Measurements from ENCODE around the gene SBK2.

SBK2 gene

DNA sequence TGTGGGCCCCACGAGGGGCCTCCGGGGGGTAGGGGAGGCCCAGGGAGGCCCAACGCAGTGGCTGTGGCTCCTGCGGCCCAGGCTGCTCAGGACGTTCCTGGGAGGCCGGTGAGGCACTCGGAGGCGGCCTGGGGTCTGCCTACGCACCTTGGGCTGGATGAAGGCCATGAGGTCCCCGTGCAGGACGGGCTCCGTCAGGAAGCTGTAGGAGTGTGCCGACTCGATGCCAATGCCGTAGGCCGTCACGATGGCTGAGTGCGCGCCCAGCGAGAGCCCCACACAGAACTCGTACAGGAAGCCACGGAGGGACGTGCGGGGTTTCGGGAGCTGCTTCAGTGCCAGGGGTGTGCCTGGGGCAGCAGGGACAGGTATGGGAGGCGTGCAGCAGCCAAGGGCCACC lies 5.9 kb downstream of the SBK2 start:
- no peak for DNase-seq

DNA sequence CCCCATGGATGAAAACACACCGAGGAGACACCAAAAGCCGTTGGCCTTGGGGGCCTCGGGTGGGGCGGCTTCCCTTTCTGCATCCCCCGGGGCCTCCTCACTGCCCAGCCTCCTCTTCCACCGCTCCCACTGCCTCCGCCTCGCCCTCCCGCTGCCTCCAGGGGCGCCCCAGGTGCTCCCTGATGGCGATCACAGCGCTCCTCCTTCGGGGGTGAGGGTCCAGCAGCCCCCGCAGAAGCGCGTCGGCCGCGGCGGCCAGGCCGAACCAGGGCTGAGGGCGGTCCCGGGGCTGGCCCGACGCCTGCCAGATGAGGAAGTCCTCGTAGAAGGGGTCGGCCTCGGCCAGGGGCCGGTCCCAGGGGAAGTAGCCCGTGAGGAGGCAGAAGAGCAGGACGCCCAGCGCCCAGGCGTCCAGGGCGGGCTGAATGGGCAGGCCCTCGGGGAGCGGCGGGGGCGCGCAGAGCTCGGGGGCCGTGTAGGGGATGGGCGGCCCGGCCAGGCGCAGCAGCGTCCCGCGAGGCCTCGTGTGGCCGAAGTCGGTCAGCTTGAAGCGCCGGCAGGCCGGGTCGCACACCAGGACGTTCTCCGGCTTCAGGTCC lies 7.2 kb downstream of the SBK2 start:
- no peak for DNase-seq

DNA sequence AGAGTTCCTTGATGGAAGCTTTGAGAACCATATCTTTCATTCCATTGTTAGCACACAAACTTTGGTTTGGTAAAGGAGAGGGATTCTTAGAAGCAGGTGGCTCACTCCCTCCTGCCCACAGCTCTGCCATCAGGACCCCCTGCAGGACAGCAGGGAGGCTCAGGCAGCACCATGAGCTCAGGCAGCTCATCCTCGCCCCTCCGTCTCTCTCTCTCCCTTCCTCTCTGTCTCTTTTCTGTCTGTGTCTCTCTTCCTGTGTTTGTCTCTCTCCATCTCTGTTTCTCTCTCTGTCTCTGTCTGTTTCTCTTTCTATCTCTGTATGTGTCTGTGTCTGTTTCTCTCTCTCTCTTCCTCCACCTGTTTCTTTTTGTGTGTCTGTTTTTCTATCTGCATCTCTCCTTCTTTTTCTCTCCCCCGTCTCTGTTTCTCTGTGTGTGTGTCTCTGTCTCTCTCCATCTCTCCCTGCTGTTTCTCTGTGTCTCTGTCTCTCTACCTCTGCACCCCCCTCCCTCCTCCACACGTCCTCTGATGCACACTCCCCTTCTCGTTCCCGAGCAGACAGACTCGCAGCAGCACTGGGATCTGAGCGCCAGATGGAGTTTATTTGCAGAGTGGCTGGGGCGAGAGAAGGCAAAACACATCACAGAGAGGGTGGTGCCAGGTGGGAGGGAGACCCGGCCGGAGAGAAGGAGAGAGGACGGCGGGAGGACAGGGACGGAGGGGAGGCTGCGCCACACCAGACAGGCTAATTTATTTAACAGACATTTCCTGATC lies 8.7 kb downstream of the SBK2 start:
- DNase-seq: peak; percentile 64

DNA sequence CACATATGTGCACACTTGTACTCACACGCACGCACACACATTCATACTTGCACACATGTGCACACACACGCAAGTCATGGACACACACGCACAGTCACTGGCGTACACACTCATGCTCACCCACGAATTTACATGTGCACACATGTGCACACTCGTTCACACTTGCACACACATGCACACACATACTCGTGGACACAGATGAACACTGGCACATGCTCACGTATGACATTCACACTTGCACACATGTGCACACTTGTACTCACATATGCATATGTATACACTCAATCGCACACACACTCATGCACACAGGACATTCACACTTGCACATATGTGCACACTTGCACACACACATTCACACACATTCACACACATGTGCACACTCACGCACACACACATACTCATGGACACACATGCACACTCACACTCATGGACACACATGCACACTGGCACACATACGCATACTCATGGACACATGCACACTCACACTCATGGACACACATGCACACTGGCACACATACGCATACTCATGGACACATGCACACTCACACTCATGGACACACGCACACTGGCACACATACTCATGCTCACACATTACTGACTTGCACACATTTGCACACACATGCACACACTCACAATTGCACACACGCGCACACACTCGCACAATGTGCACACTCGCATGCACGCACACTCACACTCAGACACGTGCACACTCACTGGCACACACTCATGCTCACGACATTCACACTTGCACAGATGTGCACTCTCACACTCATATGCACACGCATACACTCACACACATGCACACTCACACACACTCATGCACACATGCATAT lies 9.5 kb downstream of the SBK2 start:
- DNase-seq: no peak

DNA sequence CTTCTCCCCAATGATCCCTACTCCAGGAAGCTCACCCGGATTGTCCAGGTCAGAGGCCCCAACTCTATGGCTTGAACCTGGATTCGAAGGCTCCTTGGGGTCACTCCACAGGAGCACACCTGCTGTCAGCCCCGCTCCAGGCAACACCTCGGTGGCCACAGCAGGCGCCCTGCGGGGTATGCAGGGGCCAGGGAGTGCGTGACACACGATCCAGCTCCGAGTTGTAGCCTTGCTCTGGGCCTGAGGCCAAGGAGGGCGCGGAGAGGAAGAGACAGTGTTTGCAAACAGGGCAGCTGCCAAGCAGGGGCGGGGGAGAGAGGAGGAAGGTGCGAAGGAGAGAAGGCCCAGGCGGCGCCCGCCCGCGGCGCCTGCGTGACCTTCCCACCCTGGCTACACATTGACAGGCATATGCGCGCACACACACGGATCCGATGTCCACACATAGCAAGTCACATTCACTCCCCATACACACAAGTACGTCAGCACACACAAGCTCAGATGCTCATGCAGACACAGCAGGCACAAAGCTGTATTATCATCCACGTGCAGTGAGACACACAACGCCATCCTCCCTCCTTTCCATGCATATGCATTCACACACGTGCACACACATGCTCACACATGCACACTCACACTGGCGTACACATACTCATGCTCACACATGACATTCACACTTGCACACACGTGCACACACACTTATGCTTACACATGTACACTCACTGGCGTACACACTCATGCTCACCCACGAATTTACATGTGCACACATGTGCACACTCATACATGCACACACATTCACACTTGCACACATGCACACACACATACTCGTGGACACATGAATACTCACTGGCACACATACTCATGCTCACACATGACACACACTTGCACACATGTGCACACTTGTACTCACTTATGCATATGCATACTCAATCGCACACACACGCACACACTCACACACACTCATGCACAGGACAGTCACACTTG lies 10.4 kb downstream of the SBK2 start:
- peak; percentile 83 for DNase-seq

DNA sequence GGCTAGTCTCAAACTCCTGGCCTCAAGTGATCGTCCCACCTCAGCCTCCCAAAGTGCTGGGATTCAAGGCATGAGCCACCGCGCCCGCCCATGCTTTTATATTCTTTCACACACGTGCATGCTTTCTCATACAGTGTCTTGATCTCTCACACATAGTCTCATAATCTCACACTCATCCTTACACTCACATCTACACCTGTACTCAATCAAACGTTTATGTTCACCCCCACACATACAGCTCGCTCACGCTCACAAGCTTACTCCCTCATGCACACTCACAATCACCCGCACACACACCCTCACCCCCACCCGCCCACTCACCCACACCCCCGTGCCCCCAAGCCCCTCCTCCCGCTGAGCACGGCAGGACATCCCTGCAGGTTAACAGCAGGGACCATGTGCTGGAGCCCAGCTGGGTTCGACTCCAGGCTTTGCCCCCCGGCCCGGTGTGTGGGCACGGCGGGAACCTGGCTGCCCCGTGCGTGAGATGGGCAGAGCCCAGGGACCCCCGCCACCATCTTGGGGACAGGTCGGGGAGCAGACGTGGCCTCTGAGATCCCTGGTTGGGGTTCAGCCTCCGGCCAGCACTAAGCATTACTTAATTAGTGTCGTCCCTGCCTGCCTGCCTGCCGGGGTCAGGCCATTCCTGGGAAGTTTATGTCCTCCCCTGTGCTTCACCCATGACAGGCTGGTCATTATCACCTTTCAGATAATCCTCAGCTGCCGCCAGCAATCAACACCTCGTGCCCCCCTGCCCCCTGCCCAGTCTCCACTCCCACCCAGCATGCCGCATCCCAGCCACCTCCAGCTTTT lies 11.4 kb downstream of the SBK2 start:
- DNase-seq: no peak

DNA sequence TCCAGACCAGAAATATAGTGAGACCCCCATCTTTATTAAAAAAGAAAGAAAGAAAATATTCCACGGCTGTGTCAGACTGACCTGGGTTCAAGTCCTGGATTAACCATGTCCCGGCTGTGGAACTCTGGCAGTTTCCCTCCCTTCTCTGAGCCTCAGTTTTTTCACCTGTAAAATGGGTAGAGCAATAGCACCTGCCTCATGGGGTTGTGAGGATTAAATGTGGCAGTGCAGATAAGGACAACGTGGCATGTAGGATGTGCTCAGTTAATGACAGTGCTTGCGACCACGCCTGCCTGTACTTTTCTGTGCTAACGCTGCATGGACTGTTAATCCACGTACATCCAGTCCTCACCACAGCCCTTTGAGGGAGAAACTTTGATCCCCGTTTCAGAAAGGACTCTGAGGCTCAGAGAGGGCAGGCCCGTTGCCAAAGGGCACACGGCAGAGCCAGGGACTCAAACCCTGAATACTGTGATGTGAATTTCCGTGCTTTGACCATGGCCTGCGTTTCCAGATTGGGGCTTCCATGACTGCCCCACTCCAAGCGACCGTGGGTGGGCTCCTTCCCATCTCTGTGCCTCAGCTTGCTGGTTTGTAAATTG lies 16.1 kb downstream of the SBK2 start:
- DNase-seq: no peak

DNA sequence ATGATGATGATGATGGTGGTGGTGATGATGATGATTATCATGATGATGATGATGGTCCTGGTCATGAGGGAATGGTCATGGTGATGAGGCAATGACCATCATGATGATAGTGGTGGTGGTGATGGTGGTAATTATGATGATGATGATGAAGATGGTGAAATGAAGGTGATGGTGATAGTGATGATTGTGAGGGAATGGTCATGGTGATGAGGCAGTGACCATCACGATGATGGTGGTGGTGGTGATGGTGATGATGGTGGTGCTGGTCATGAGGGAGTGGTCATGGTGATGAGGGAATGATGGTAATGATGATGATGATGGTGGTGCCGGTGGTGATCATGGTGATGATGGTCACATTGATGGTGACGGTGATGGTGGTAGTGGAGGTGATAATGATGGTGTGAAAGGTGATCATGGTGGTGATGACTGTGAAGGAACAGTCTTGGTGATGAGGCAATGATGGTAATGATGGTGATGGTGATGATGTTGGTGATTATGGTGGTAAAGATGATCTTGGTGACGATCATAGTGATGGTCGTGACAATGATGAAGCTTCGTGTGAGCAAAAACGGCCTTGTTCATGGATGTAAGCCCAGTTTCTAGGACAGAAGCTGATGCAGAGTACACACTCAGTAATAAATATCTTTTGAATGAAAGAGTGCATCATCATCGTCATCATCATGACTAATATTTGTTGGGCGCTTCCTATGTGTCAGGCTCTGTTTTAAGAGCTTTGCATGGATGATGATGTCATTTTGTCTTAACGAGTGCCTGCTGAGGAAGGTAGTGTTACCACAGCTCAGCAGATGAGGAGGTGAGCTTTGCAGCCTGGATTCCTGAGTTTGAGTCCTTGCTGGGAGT lies 17.3 kb downstream of the SBK2 start:
- DNase-seq: no peak

DNA sequence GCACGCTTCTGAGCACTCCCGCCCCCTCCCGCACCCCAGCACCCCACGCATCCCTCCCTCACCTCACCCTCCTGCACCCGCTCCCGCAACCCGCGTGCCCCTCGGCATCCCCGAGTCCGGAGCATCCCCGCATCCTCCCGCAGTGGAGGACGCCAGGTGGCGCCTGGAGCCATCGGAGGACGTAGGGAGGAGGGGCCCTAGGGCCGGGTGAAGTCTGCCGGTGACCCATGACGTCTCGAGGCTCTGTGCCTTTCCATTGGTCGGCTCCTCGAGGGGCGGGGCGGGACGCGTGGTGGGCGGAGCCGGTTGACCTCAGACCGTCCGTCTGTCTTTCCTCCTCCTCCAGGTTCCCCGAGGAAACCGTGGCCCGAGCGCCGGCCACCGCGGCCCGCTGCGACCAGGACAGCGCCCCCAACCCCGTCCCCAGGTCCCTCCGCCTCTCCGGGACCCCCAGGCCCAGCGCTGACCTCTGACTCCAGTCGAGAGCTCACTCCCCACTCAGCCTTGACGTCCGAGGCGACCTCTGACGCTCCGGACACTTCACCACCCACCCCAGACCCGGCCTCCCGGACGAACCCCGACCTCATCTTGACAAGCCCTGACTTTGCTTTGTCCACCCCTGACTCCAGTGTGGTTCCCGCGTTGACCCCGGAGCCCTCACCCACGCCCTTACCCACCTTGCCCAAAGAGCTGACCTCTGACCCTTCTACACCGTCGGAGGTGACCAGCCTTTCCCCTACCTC lies 19.9 kb downstream of the SBK2 start:
- DNase-seq: peak; percentile 89

DNA sequence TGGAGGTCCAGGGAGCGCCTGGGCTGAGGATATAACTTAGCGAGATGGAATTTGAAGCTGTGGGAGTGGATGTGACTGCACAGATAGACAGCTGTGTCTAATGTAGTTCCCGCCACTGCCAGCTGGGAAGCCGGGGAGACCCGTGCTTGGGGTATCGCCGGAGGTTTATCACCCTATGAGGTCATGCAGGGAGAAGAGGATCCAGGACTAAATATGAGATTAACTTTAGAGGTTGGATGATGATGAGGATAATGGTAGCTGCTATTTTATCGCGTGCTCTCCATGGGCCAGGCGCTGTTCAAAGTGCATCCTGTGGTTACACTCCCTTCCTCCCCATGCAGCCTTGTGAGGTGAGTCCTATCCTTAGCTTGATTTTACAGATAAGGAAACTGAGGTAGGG lies 28.8 kb downstream of the SBK2 start:
- DNase-seq: no peak

DNA sequence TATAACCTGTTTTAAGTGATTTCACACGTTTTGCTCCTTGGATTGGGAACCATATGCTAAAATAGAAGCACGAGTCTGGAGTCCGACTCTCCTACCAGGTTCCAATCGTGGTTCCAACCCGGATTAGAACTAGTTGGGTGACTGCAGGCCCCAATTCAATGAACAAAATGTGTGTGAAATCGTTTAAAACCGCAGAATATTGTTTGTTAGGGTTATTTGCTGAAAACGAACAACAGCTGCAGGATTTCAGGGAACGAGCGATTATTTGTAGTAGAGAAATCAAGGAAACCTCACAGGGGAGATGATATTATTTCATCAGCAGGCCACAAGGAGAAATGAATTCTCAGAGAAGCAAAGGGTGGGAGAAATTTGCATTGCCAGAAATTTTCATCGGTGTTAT lies 32.0 kb downstream of the SBK2 start:
- no peak for DNase-seq

DNA sequence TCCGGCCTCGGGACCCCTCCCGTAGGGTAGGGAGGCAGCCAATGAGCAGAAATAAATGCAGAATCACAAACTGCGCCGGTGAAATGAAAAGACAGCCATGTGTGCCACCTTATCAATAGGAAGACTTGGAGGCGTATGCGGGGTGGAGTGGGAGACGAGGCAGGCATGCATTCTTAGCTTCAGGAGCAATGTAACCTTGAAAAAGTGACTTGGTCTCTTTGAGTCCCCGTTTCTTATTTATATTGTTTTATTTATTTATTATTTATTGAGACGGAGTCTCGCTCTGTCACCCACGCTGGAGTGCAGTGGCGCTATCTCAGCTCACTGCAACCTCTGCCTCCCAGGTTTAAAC lies 32.7 kb downstream of the SBK2 start:
- no peak for DNase-seq

DNA sequence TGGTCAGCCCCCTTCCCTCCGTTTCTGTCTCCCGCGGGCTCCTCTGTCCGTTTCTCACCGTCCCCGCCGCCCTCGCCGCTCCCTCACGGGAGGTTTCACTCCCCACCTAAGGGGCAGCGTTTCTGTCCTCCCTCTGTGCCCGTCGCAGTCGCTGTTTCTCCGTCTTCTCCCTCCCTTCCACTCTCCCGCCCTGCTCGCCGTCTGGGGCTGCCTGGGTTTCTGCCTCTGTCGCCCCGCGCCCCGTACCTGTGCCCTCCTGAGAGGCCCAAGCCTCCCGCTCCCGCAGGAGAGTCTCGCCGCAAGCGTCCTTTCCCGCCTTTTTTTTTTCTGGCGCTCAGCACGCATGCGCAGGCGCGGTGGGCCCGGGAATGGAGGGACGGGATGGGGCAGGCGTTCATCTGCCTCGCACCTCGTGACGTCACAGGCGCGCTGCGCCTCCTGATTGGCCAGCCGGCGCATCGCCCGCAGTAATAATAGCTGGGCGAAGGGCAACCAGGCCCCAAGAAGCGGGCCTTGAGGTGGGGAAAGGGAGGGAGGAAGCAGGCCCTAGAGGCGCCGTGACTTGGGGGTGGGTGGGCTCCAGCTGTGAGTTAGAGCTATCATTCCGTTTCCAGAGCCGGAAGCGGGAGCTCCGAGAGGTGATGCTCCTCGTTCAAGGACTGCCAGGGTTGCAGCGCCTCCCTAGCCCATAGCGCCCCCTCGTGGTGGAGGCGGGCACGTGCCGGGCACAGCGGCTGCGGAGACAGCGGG lies 33.3 kb downstream of the SBK2 start:
- DNase-seq: peak; percentile 86

DNA sequence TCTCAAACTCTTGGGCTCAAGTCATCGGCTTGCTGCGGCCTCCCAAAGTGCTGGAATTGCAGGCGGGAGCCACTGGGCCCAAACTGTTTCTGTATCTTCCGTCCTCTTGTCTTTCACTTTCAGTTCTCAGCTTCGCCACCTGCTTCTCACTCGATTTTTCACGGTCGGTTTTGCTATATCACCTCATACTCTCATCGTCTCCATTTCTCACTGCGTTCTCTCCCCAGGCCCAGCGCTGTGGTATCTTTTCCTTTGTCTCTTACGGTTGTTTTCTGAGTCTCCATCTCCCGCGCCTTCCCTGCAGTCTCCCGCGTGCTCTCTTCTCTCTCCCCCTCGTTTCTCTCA lies 33.8 kb downstream of the SBK2 start:
- DNase-seq: no peak

DNA sequence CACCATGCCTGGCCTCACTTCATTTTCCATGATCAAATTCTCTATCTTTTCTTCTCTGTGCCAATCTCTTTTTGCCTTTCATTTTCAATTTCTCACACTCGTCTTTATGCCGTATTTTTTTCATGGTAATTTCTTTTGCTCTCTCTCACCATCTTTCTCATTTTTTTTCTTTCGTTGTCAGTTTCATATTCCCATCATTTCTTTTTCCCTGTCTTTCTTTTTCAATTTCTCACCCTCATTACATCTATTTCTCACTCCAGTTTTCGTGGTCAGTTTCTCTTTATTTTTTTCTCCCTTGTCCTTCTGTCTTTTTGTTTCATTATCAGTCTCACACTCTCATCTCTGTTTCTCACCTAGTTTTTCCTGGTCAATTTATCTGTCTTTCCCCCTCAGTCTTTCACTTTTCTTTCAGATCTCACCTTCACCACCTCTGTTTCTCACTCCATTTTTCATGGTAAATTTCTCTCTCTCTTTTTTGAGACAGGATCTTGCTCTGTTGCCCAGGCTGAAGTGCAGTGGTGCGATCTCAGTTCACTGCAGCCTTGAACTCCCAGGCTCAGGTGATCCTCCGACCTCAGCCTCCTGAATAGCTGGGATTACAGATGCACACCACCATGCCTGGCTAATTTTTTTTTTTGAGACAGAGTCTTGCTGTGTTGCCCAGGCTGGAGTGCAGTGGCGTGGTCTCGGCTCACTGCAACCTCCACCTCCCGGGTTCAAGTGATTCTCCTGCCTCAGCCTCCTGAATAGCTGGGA lies 34.6 kb downstream of the SBK2 start:
- DNase-seq: no peak

DNA sequence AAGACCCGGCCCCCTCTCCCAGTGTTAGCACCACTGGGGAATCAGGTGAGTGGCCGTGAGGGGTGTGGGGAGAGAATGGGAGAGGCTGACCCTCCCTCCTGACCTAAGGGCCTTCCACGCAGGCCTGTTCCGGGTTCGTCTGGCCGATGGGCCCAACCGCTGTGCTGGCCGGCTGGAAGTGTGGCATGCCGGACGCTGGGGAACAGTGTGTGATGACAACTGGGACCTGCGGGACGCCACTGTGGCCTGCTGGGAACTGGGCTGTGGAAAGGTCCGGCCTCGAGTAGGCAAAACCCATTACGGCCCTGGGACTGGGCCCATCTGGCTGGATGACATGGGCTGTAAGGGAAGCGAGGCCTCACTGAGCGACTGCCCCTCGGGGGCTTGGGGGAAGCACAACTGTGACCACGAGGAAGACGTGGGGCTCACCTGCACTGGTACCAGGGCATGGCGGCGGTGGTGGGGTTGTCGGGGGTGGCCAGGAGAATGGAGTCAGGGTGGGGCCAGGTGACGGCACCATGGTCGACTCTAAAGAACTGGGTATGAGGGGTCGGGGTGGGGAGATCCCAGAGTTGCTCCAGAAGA lies 36.5 kb downstream of the SBK2 start:
- DNase-seq: no peak

DNA sequence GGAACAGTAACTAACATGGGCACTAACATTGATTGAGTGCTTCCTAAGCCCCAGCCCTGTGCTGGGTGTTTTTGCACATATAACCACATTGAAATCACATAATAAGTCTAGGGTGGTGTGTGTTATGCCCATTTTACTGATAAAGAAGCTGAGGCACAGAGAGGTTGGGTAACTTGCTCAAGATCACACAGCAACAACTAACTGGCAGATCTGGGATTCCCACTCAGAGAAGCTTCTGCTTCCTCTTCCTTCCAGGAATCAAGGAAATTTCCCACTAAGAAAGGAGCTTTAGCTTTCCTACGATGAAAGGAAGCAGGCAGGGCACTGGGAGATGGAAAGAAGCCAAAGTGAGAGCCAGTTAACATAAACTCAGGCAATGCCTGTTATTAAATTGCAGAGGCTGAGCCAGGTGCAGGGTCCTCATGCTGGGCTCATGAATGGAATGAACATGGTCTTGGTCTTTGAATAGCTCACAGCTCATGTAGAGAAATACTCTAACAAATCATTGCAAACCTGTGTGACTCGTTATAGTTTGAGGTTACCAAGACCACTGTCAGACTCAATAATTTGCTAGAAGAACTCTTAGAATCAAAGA lies 38.6 kb downstream of the SBK2 start:
- peak; percentile 69 for DNase-seq

DNA sequence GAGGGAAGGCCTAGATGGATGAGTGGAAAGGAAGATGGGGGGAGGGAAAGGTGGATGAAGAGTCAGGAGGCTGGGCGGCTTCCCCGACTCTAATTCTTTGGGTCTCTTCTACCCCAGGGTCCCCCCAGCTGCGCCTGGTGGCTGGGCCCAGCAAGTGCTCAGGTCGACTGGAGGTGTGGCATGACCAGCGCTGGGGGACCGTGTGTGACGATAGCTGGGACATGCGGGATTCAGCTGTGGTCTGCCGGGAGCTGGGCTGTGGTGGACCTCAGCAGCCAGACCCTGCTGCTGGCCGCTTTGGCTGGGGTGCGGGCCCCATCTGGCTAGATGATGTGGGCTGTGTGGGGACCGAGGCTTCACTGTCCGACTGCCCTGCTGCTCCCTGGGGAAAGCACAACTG lies 39.2 kb downstream of the SBK2 start:
- DNase-seq: no peak
